ENCODE measurements around the gene KIRREL3. TPM values are rescaled to one million over a fixed set of nuclear protein-coding genes. Genes with fewer than 3 reads are reported as not detected.

Gene KIRREL3
- total RNA-seq, 4 donors from 2014 or later, result 0.82 to 15.7 (median 1.4) TPM; not detected in 1

GRCh38 chr11:126703662-126704061 lies 296.9 kb downstream of the KIRREL3 start:
- 55 to 93% methylated on average over 2 to 4 of the region's 4 CpGs for WGBS, 2 donors (ENCODE audit: low coverage in 1 of 2)
- Histone ChIP-seq H3K9me3 (no peaks in the 10 kb centered on the region), H3K4me1 (no peaks in the 10 kb centered on the region), H3K27ac (no peak overlapping the region), H3K4me3 (no peak overlapping the region), H3K36me3 (no peaks in the 10 kb centered on the region), H3K27me3 (peaks cover 2% of the 10 kb centered on the region)
- in situ Hi-C loops (cut with MboI; ENCODE audit: low pct_ligation_motif_present in 1 of 4, low pct_unique_long_range_greater_than_20kb in 1 of 4, low sequenced_read_pairs in 3 of 4) (loop anchor here in 1 of 4 donors (25.0 kb wide), 1 partner anchor 284 kb away; no protein-coding TSS in a partner anchor), intact Hi-C loops (cut with DNase I; ENCODE audit: low total_unique reads) (no loop called here)
- DNase-seq, result no peak
- TF ChIP-seq EP300 (IDR thresholded peaks at IDR 0.05; ENCODE audit: low read depth) (no peak), CTCF (IDR thresholded peaks at IDR 0.05) (no peak), POLR2AphosphoS5 (IDR thresholded peaks at IDR 0.05) (no peak), POLR2A (IDR thresholded peaks at IDR 0.05) (no peak)

- intact Hi-C loops (cut with DNase I; ENCODE audit: low total_unique reads), result no loop called here
- H3K36me3 ChIP-seq, result no peaks in the 10 kb centered on the region
- 80 to 100% methylated on average over 1 to 5 of the region's 5 CpGs for WGBS, 2 donors (ENCODE audit: low coverage in 1 of 2)
- in situ Hi-C loops (cut with MboI; ENCODE audit: low pct_ligation_motif_present in 1 of 4, low pct_unique_long_range_greater_than_20kb in 1 of 4, low sequenced_read_pairs in 3 of 4), result loop anchor here in 1 of 4 donors (25.0 kb wide), 1 partner anchor 284 kb away; no protein-coding TSS in a partner anchor
- TF ChIP-seq CTCF (IDR thresholded peaks at IDR 0.05) (no peak), POLR2AphosphoS5 (IDR thresholded peaks at IDR 0.05) (no peak), POLR2A (IDR thresholded peaks at IDR 0.05) (no peak), EP300 (IDR thresholded peaks at IDR 0.05; ENCODE audit: low read depth) (no peak)
- H3K27ac ChIP-seq, result no peak overlapping the region
- no peaks in the 10 kb centered on the region for H3K9me3 ChIP-seq
- peaks cover 5% of the 10 kb centered on the region for H3K27me3 ChIP-seq
- no peak overlapping the region for H3K4me3 ChIP-seq
- DNase-seq, result no peak
- H3K4me1 ChIP-seq, result no peaks in the 10 kb centered on the region
Measured at GRCh38 chr11:126702987-126703386, 297.6 kb downstream of the KIRREL3 start.

- Histone ChIP-seq H3K36me3 (no peaks in the 10 kb centered on the region), H3K4me1 (no peaks in the 10 kb centered on the region), H3K9me3 (no peaks in the 10 kb centered on the region), H3K27me3 (peaks cover 5% of the 10 kb centered on the region), H3K27ac (no peak overlapping the region), H3K4me3 (no peak overlapping the region)
- in situ Hi-C loops (cut with MboI; ENCODE audit: low pct_ligation_motif_present in 1 of 4, low pct_unique_long_range_greater_than_20kb in 1 of 4, low sequenced_read_pairs in 3 of 4) (loop anchor here in 1 of 4 donors (25.0 kb wide), 1 partner anchor 285 kb away; no protein-coding TSS in a partner anchor), intact Hi-C loops (cut with DNase I; ENCODE audit: low total_unique reads) (no loop called here)
- no peak for TF ChIP-seq POLR2A (IDR thresholded peaks at IDR 0.05)
- TF ChIP-seq EP300 (IDR thresholded peaks at IDR 0.05; ENCODE audit: low read depth), result no peak
- TF ChIP-seq POLR2AphosphoS5 (IDR thresholded peaks at IDR 0.05), result no peak
- TF ChIP-seq CTCF (IDR thresholded peaks at IDR 0.05), result no peak
- 86% methylated on average over 7 of the region's 7 CpGs; no CpG with 5 or more reads in 1 of the 2 donors for WGBS, 2 donors (ENCODE audit: low coverage in 1 of 2)
- DNase-seq, result no peak
Measured at GRCh38 chr11:126702165-126702720, 298.3 kb downstream of the KIRREL3 start.

- in situ Hi-C loops (cut with MboI; ENCODE audit: low pct_ligation_motif_present in 1 of 4, low pct_unique_long_range_greater_than_20kb in 1 of 4, low sequenced_read_pairs in 3 of 4), result loop anchor here in 1 of 4 donors (25.0 kb wide), 1 partner anchor 286 kb away; no protein-coding TSS in a partner anchor
- intact Hi-C loops (cut with DNase I; ENCODE audit: low total_unique reads), result no loop called here
- Histone ChIP-seq H3K4me3 (no peak overlapping the region), H3K4me1 (no peaks in the 10 kb centered on the region), H3K27ac (no peak overlapping the region), H3K36me3 (no peaks in the 10 kb centered on the region), H3K9me3 (no peaks in the 10 kb centered on the region), H3K27me3 (peaks cover 5% of the 10 kb centered on the region)
- no peak for TF ChIP-seq POLR2A (IDR thresholded peaks at IDR 0.05)
- no peak for TF ChIP-seq POLR2AphosphoS5 (IDR thresholded peaks at IDR 0.05)
- TF ChIP-seq EP300 (IDR thresholded peaks at IDR 0.05; ENCODE audit: low read depth), result no peak
- TF ChIP-seq CTCF (IDR thresholded peaks at IDR 0.05), result no peak
- DNase-seq, result no peak
- 80 to 84% methylated on average over 1 to 2 of the region's 2 CpGs for WGBS, 2 donors (ENCODE audit: low coverage in 1 of 2)
Measured at GRCh38 chr11:126701520-126701897, 299.1 kb downstream of the KIRREL3 start.
